Neural cell (in vitro differentiated cells): ENCODE measurements around the gene NPEPL1. TPM values are rescaled to one million over a fixed set of nuclear protein-coding genes. Genes with fewer than 3 reads are reported as not detected.

ENCODE experiments used
- H2AFZ ChIP-seq: fragments of 200-600, 300-800 bp; sonication (generic), shearing (Covaris generic); 2 replicates; pipeline ENCODE4 v1.6.0; 2014; ENCODE audit warnings: low read depth, mild to moderate bottlenecking, antibody characterized with exemption, low read length, moderate library complexity
- H3F3A ChIP-seq: fragments of 200-600 bp; shearing (Covaris generic); 2 replicates; pipeline ENCODE4 v1.6.1; 2016; ENCODE audit warnings: mild to moderate bottlenecking, moderate library complexity, mixed read lengths, antibody characterized with exemption, low read length; ENCODE audit not compliant: insufficient read depth, poor library complexity, severe bottlenecking
- H3K27ac ChIP-seq: fragments of 200-600, 300-800 bp; sonication (generic), shearing (Covaris generic); 2 replicates; pipeline ENCODE4 v1.5.1; 2014; ENCODE audit warnings: mild to moderate bottlenecking, low read length, moderate library complexity
- H3K27me3 ChIP-seq: fragments of 300-800, 200-600 bp; sonication (generic), shearing (Covaris generic); 2 replicates; pipeline ENCODE4 v1.6.0; 2014; ENCODE audit warnings: mild to moderate bottlenecking, low read depth, low read length, moderate library complexity; ENCODE audit not compliant: insufficient read depth
- H3K36me3 ChIP-seq: fragments of 300-800, 200-600 bp; sonication (generic), shearing (Covaris generic); 2 replicates; pipeline ENCODE4 v1.5.1; 2014; ENCODE audit warnings: mild to moderate bottlenecking, antibody characterized with exemption, low read length, moderate library complexity; ENCODE audit not compliant: insufficient read depth
- H3K4me2 ChIP-seq: fragments of 300-800, 200-600 bp; sonication (generic), shearing (Covaris generic); 2 replicates; pipeline ENCODE4 v1.6.0; 2014; ENCODE audit warnings: mild to moderate bottlenecking, low read length
- H3K4me3 ChIP-seq: fragments of 300-800, 200-600 bp; sonication (generic), shearing (Covaris generic); 2 replicates; pipeline ENCODE4 v1.5.1; 2014; ENCODE audit warnings: mild to moderate bottlenecking, low read length, moderate library complexity
- H3K79me2 ChIP-seq: fragments of 200-600 bp; shearing (Covaris generic); replicated peaks from 2 replicates; pipeline ENCODE4 v1.6.0; 2014; ENCODE audit warnings: mild to moderate bottlenecking, low read length, moderate library complexity; ENCODE audit not compliant: insufficient read depth
- H3K9ac ChIP-seq: fragments of 300-800, 200-600 bp; sonication (generic), shearing (Covaris generic); 2 replicates; pipeline ENCODE4 v1.6.1; 2016; ENCODE audit warnings: mild to moderate bottlenecking, low read length, mixed read lengths
- H3K9me2 ChIP-seq: fragments of 200-600 bp; shearing (Covaris generic); 2 replicates; pipeline ENCODE4 v1.6.1; 2016; ENCODE audit warnings: mild to moderate bottlenecking, low read length, mixed read lengths; ENCODE audit not compliant: insufficient read depth
- H3K9me3 ChIP-seq: fragments of 200-600, 300-800 bp; sonication (generic), shearing (Covaris generic); 2 replicates; pipeline ENCODE4 v1.6.1; 2016; ENCODE audit warnings: mild to moderate bottlenecking, mixed run types, low read length, moderate library complexity, mixed read lengths
- H4K20me1 ChIP-seq: fragments of 200-600 bp; shearing (Covaris generic); 2 replicates; pipeline ENCODE4 v1.6.1; 2016; ENCODE audit warnings: mild to moderate bottlenecking, mixed run types; ENCODE audit not compliant: insufficient read depth
- CTCF ChIP-seq: fragments of 450-650 bp; IDR thresholded peaks from 2 replicates; pipeline ENCODE4 v1.5.1; 2014; ENCODE audit warnings: antibody characterized with exemption, mild to moderate bottlenecking, moderate library complexity; ENCODE audit not compliant: poor library complexity, severe bottlenecking
- EP300 ChIP-seq: fragments of 450-650 bp; conservative IDR thresholded peaks from 2 replicates; pipeline ENCODE4 v1.6.1; 2014; ENCODE audit warnings: antibody characterized with exemption, mild to moderate bottlenecking, moderate library complexity; ENCODE audit not compliant: poor library complexity, severe bottlenecking
- EZH2 ChIP-seq: fragments of 200-600, 300-800 bp; shearing (Covaris generic), sonication (generic); IDR thresholded peaks from 2 replicates; pipeline ENCODE4 v1.6.1; 2014; ENCODE audit warnings: antibody characterized with exemption, low read length, borderline replicate concordance, mild to moderate bottlenecking; ENCODE audit not compliant: insufficient read depth, poor library complexity, severe bottlenecking
- MXI1 ChIP-seq: fragments of 450-650 bp; conservative IDR thresholded peaks from 2 replicates; pipeline ENCODE4 v1.6.1; 2014; ENCODE audit warnings: antibody characterized with exemption, mild to moderate bottlenecking; ENCODE audit not compliant: poor library complexity, severe bottlenecking
- POLR2AphosphoS5 ChIP-seq: IDR thresholded peaks from 2 replicates; pipeline ENCODE4 v1.6.1; 2012
- RAD21 ChIP-seq: fragments of 450-650 bp; conservative IDR thresholded peaks from 2 replicates; pipeline ENCODE4 v1.6.1; 2014; ENCODE audit warnings: antibody characterized with exemption, mild to moderate bottlenecking, moderate library complexity
- REST ChIP-seq: IDR thresholded peaks from 2 replicates; pipeline ENCODE4 v1.6.1; 2012; ENCODE audit warnings: borderline replicate concordance
- SMC3 ChIP-seq: fragments of 450-650 bp; conservative IDR thresholded peaks from 2 replicates; pipeline ENCODE4 v1.6.1; 2014; ENCODE audit warnings: antibody characterized with exemption, mild to moderate bottlenecking, moderate library complexity; ENCODE audit not compliant: poor library complexity
- TAF1 ChIP-seq: IDR thresholded peaks from 2 replicates; pipeline ENCODE4 v1.6.1; 2012; ENCODE audit warnings: low read depth
- polyA plus RNA-seq: library from polyadenylated mRNA; depleted of rRNA; stranded (reverse); fragments of >200 nt; gene quantifications from 2 replicates; pipeline ENCODE4 v1.2.3, GENCODE V29; 2014

The NPEPL1 gene
- polyA plus RNA-seq, 1 donor from 2014 or later, result 63.4 TPM

GRCh38 chr20:58661598-58662473 lies 30.8 kb upstream of the NPEPL1 start:
- Histone ChIP-seq H3K36me3 (no peaks in the 10 kb centered on the region), H4K20me1 (peaks cover 23% of the 10 kb centered on the region), H3K79me2 (peaks cover 47% of the 10 kb centered on the region), H3K9me2 (no peaks in the 10 kb centered on the region), H3K9ac (no peak overlapping the region), H2AFZ (no peak overlapping the region), H3F3A (no peaks in the 10 kb centered on the region), H3K4me3 (no peak overlapping the region), H3K27ac (no peak overlapping the region), H3K27me3 (no peaks in the 10 kb centered on the region), H3K9me3 (no peaks in the 10 kb centered on the region), H3K4me2 (no peak overlapping the region)
- TF ChIP-seq CTCF, result no peak

- Histone ChIP-seq H3F3A (no peaks in the 10 kb centered on the region), H3K27me3 (no peaks in the 10 kb centered on the region), H3K27ac (no peak overlapping the region), H3K9me2 (no peaks in the 10 kb centered on the region), H4K20me1 (peaks cover 10% of the 10 kb centered on the region), H3K4me2 (no peak overlapping the region), H2AFZ (no peak overlapping the region), H3K4me3 (no peak overlapping the region), H3K9me3 (no peaks in the 10 kb centered on the region), H3K79me2 (peaks cover 22% of the 10 kb centered on the region), H3K36me3 (peaks cover 9% of the 10 kb centered on the region), H3K9ac (no peak overlapping the region)
- TF ChIP-seq EP300 (no peak), REST (no peak), CTCF (no peak), RAD21 (no peak), TAF1 (no peak), POLR2AphosphoS5 (no peak), MXI1 (no peak), SMC3 (no peak), EZH2 (no peak)
These were observed 28.3 kb upstream of the NPEPL1 start for GRCh38 chr20:58664331-58664730.
